Measurements from ENCODE around the gene NOX3. TPM values are rescaled to one million over a fixed set of nuclear protein-coding genes. Genes with fewer than 3 reads are reported as not detected.
"Not testable (repeated sequence)": the region's sequence is repeated elsewhere in the genome, so short reads cannot be mapped to it uniquely, and the experiment has no call there.

Gene NOX3
- total RNA-seq, 1 donor from 2014 or later, result not detected

DNA sequence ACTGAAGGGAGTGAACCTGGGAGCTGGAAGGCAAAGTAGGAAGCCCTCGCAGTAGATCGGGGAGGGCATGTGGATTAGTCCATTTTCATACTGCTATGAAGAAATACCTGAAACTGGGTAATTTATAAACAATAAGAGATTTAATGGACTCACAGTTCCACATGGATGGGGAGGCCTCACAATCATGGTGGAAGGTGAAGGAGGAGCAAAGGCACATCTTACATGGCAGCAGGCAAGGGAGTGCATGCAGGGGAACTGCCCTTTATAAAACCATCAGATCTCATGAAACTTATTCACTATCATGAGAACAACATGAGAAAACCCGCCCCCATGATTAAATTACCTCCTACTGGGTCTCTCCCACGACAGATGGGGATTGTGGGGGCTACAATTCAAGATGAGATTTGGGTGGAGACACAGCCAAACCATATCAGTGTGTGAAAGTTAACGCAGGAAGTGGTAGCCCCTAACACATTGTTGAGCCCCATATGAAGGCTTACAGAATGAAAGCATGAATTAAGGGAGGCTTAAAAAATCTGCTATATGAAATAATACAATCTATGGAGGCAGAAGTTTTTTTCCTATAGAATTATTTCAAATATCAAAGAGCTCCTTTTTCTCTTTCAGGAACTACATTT, 15.5 kb upstream of the NOX3 start:
- DNase-seq (ENCODE audit: low read depth in 2 of 2), result not testable (repeated sequence)

- DNase-seq (ENCODE audit: low read depth in 2 of 2), result not testable (repeated sequence)
Observed at GRCh38 chr6:155468543-155468942, 12.9 kb upstream of the NOX3 start.

GRCh38 chr6:155466539-155466938, 10.9 kb upstream of the NOX3 start:
- no peak for DNase-seq (ENCODE audit: low read depth in 2 of 2)

DNA sequence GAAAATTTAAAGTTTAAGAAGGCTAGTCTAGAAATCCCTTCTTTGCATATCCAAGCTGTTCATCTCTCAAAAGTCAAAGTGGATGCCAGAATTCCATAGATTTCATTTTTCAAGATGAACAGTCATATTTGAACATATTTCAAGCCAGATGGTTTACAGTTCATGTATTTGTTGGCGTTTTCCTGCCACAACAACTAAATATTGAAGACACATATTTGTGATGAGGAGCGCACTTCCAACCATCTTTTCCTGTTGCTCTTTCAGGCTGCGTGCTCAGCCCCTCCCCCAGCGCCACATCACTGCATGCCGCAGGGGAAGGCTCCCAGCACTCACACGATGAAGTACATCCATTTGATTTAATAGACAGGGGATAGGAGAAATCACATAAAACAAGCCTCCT, 5.9 kb upstream of the NOX3 start:
- DNase-seq (ENCODE audit: low read depth in 2 of 2), result no peak

GRCh38 chr6:155454471-155454870, 1.2 kb downstream of the NOX3 start:
- no peak for DNase-seq (ENCODE audit: low read depth in 2 of 2)

GRCh38 chr6:155454008-155454407, 1.6 kb downstream of the NOX3 start:
- DNase-seq (ENCODE audit: low read depth in 2 of 2), result no peak

- no peak for DNase-seq (ENCODE audit: low read depth in 2 of 2)
Observed at GRCh38 chr6:155452576-155452975, 3.1 kb downstream of the NOX3 start.

DNA sequence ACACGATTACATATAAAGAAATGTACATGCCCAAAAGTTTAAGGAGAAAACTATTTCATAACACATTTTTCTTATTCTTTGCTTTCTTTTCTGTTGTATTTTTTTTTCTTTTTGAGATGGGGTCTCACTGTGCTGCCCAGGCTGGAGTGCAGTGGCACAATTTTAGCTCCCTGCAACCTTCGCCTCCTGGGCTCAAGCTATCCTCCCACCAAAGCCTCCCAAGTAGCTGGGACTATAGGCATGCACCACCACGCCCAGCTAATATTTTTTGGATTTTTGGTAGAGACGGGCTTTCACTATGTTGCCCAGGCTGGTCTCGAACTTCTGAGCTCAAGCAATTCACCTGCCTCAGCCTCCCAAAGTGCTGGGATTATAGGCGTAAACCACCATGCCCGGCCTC, 4.1 kb downstream of the NOX3 start:
- DNase-seq (ENCODE audit: low read depth in 2 of 2), result not testable (repeated sequence)

DNA sequence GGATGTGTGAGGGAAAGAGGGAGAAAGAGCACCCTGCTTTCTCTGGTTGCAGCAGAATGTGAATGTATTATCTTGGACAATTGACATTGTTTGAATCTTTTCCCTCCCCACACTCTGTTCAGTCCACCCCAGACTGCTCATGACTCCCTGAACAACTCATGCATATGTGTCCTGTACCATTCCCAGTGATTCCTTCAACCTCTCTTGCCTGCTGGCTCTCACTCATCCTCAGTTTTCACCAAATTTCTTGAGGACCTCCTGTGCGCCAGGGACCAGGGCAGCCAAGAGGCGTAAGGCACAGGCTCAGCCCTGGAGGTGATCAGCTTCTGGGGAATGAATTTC, 5.4 kb downstream of the NOX3 start:
- DNase-seq (ENCODE audit: low read depth in 2 of 2), result no peak

- peak; percentile 70 to 81 for DNase-seq (ENCODE audit: low read depth in 2 of 2)
Observed at GRCh38 chr6:155449450-155450239, 6.0 kb downstream of the NOX3 start.

GRCh38 chr6:155448668-155449449, 6.8 kb downstream of the NOX3 start:
- DNase-seq (ENCODE audit: low read depth in 2 of 2), result no peak

- DNase-seq (ENCODE audit: low read depth in 2 of 2), result no peak
Observed at GRCh38 chr6:155447949-155448348, 7.7 kb downstream of the NOX3 start.

- DNase-seq (ENCODE audit: low read depth in 2 of 2), result no peak
Observed at GRCh38 chr6:155444952-155445903, 10.4 kb downstream of the NOX3 start.

DNA sequence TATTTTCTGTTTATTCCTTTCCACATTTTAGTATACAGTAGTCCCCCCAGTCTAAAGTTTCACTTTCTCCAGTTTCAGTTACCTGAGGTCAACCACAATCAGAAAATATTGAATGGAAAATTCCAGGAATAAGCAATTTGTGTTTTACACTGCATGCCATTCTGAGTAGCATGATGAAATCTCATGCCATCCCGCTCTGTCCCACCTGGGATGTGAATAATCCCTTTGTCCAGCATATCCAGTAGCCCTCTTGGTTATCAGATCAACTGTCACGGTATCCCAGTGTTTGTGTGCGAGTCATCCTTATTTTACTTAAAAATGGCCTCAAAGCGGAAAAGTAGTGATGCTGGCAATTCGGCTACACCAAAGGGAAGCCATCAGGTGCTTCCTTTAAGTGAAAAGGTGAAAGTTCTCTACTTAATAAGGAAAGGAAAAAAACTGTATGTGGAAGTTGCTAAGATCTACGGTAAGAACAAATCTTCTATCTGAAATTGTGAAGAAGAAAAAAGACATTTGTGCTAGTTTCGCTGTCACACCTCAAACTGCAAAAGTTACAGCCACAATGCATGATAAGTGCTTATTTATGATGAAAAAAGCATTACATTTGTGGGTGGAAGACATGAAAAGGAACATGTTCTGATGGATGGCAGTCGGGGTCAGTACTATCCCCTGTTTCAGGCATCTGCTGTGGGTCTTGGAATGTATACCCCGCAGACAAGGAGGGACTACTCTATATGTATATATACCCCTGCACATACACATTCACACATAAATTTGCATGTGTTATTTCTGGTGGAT, 11.3 kb downstream of the NOX3 start:
- peak in 1 of 2 donors; percentile 25 for DNase-seq (ENCODE audit: low read depth in 2 of 2)

- DNase-seq (ENCODE audit: low read depth in 2 of 2), result no peak
Observed at GRCh38 chr6:155443168-155443567, 12.5 kb downstream of the NOX3 start.

DNA sequence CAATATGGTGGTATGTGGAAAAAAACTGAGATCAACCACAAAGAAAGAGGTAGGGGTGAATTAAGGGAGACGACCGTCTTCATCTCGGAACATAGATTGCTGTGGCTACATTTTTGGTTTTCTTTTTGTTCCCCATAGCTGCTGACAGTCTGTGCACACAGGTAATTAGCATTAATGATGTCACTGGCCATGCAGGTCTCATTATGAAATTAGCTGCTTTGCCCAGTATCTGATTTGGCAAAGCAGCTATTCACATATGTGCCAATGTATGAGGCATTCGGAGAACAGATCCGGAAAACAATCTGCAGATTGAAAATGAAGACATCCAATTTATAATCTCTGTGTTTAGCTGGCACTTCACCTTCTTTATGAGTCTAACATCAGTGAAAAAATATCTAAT, 13.1 kb downstream of the NOX3 start:
- DNase-seq (ENCODE audit: low read depth in 2 of 2), result no peak

DNA sequence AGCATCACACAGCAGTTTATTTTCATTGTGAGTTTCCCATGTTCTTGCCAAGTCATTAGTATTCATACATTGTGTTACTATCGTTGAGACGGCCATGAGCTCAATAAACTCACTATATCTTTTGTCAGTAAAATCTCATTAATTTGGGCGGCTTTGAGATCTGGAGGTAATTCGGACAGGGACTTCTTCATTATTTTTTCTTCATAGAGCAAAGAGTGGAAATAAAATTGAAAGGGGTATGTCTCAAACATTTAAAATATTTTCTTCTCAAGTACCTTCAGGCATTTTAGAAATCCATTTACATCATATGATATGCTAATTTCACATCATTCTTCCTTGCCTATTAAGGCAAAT, 14.6 kb downstream of the NOX3 start:
- no peak for DNase-seq (ENCODE audit: low read depth in 2 of 2)

GRCh38 chr6:155440398-155441111, 15.1 kb downstream of the NOX3 start:
- no peak for DNase-seq (ENCODE audit: low read depth in 2 of 2)

DNA sequence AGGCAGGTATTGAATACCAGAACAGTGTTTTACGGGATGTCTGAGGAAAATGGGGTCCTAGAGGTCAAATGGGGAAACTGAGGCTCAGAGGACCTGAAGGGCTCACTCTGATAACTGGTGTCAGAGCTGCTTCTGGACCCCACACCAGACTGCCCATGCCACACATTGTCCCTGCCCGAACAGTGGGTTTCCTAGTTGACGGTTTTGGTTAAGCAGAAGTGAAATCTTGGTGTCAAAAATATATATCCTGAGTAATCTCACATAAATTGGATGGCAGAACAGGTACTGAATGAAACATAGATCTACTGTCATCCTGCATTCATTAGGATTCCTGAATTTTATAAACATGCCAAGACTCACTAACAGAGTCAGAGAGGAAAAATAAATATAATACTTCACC, 16.3 kb downstream of the NOX3 start:
- no peak for DNase-seq (ENCODE audit: low read depth in 2 of 2)
